Activated T-cell treated with anti-CD3 and anti-CD28 coated beads for 48 hours (primary cell): ENCODE measurements around the gene IRF2.

Source experiments
- DNase-seq: peaks from one replicate; pipeline ENCODE4 v3.0.0-alpha.2; 2020; ENCODE audit warnings: low read depth

The IRF2 gene

GRCh38 chr4:184474263-184475095 lies at the start of gene IRF2:
Gene IRF2, minus strand, starts transcription at chr4:184474550. Its CDS starts 45,486 bp downstream, at chr4:184429064.
- peak; percentile 94 for DNase-seq

- DNase-seq, result no peak
Measured at GRCh38 chr4:184515606-184516005, 41.3 kb upstream of the IRF2 start.

- peak; percentile 75 for DNase-seq
Measured at GRCh38 chr4:184514121-184514988, 40.0 kb upstream of the IRF2 start.

- no peak for DNase-seq
Measured at GRCh38 chr4:184513802-184514120, 39.4 kb upstream of the IRF2 start.

- no peak for DNase-seq
Measured at GRCh38 chr4:184511156-184511555, 36.8 kb upstream of the IRF2 start.

- DNase-seq, result no peak
Measured at GRCh38 chr4:184510401-184510800, 36.1 kb upstream of the IRF2 start.

GRCh38 chr4:184506527-184507121 lies 32.3 kb upstream of the IRF2 start:
- DNase-seq, result peak; percentile 30

GRCh38 chr4:184504385-184504784 lies 30.0 kb upstream of the IRF2 start:
- no peak for DNase-seq

- DNase-seq, result no peak
Measured at GRCh38 chr4:184503869-184504300, 29.5 kb upstream of the IRF2 start.

- DNase-seq, result no peak
Measured at GRCh38 chr4:184500748-184501589, 26.6 kb upstream of the IRF2 start.

- no peak for DNase-seq
Measured at GRCh38 chr4:184499996-184500395, 25.6 kb upstream of the IRF2 start.

- DNase-seq, result no peak
Measured at GRCh38 chr4:184498598-184498997, 24.2 kb upstream of the IRF2 start.

GRCh38 chr4:184489771-184490170 lies 15.4 kb upstream of the IRF2 start:
- DNase-seq, result no peak

GRCh38 chr4:184487503-184487902 lies 13.2 kb upstream of the IRF2 start:
- DNase-seq, result no peak

GRCh38 chr4:184485279-184485678 lies 10.9 kb upstream of the IRF2 start:
- DNase-seq, result no peak

GRCh38 chr4:184481544-184481943 lies 7.2 kb upstream of the IRF2 start:
- DNase-seq, result no peak

- no peak for DNase-seq
Measured at GRCh38 chr4:184479516-184479950, 5.2 kb upstream of the IRF2 start.

GRCh38 chr4:184477201-184477999 lies 3.0 kb upstream of the IRF2 start:
- DNase-seq, result no peak

- no peak for DNase-seq
Measured at GRCh38 chr4:184476695-184477094, 2.3 kb upstream of the IRF2 start.

- no peak for DNase-seq
Measured at GRCh38 chr4:184475498-184475897, 1.1 kb upstream of the IRF2 start.

- peak; percentile 64 for DNase-seq
Measured at GRCh38 chr4:184475096-184475461, 729 bp upstream of the IRF2 start.
